ENCODE results near the gene KRT28. TPM values are rescaled to one million over a fixed set of nuclear protein-coding genes. Genes with fewer than 3 reads are reported as not detected.
A peak's percentile ranks its signal among the peaks of the same experiment; 100 is the strongest.
"Not testable (repeated sequence)": the region's sequence is repeated elsewhere in the genome, so short reads cannot be mapped to it uniquely, and the experiment has no call there.

Gene KRT28
- total RNA-seq, 1 donor from 2014 or later: 3.6 TPM

DNA sequence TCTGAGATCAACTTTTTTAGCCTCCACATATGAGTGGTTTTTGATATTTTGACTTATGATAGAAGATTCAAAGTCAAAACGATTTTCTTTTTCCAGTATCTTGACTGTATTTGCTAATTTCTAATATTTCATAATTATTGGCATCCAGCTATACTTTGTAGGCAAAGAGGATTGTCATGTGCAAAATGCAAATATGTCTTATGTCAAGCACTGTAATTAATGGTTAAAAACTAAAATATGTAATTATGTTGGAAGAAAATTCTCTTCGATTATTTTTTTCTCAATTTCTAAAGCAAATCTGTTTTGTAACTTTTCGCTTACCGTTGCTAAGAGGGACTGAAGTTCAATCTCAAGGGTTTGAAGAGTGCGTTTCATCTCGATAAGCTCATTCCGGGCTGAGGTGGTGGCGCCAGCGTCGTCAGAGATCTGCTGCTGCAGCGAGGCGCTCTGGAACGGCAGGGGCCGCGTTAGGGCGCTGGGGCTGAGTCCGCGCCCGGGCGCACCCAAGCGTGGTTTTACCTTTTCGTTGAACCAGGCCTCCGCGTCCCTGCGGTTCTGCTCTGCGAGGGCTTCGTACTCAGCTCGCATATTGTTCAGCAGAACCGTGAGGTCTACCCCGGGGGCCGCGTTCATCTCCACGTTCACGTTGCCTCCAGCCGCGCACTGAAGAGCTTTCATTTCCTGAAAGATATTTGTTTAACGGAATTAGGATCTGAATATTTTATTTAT is 20.4 kb downstream of the KRT28 start:
- DNase-seq (ENCODE audit: low spot score): peak; percentile 13

DNA sequence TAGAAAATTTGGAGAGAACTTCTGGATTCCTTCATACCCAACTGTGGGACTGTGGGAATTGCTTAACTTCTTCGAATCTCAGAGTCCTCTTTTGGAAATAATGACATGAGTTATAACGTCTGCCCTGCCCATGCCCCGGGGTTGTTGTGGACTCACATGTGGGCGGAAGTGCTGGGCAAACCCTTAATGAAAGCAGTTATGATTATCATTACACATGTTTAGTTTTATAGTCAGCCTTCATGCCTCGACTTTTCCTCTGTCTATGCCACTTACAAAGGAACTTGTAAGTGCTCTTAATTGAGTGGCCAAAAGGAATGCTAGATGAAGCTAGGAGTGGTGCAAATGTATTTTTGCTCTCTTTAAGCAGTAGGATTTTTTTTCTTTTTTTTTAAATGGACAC is 21.3 kb downstream of the KRT28 start:
- DNase-seq (ENCODE audit: low spot score): no peak

DNA sequence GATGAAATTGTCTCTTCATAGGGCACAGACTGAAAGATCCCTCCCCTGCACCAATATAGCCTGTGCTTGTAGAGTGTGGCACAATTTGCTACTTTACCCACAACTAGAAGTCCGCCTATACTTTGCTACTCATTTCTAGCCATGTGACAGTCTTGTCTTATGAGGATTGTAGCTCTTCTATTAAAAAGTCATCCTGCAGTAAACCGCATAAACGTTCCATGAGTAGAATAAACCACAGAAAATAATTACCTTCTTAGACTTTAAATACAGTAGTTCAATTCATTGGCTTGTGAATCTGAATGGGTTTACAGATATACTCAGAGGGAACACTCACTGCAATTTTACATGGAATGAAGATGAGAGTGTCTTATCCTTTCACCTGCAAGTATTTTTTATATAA is 21.8 kb downstream of the KRT28 start:
- DNase-seq (ENCODE audit: low spot score): no peak

DNA sequence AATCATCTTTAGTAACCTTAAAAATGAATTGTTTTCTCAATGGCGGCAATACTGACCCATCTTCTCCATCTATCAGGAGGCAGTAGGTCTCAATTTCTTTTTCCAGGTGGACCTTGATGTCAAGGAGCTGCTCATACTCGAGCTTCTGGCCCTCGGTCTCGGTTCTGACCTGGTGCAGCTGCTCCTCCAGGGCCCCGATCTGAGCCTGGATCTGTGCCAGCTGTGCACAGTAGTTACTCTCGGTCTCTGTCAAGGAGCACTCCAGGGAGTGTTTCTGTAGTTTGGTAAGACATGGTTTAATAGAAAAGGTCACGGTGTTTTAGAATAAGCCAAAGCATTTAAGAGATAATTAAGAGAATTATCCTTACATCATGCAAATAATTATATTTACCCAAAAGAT is 22.3 kb downstream of the KRT28 start:
- DNase-seq (ENCODE audit: low spot score): no peak

DNA sequence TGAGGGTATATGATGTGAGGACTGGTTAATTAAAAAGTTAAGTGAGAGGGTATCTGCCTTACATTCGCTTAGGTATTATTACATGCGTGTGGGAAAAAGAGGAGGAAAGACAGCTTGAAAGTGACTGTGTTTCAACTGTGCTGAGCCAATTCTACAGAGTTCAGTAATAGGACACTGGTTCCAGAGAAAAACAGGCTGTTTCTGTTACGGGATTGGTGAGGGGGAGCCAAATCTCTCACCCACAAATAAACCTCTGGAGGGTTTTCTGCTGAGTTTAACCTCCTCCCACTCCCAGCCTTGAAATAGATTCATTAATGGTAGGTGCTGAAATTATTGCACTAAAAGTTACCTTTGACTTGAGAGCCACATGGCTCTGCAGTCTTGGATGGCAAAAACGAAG is 23.8 kb downstream of the KRT28 start:
- DNase-seq (ENCODE audit: low spot score): no peak

DNA sequence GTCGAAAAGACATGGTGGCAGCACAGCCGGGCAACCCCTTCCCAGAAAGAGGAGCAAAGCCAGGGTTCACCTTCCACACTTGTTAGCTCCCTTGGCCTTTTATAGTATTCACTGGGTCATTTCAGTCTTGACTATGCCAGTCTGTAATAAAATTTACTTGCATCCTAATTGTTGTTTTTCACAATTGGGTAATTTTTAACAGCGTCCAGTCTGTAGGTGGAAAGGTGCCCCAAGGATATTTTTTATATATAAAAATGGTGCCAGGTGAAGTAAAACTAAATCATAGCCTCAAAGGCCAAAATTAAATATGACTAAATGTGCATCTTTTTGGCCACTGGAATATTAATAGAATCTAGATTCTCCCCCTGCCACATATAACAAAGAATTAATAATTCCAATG is 27.7 kb downstream of the KRT28 start, which contains the start of gene KRT26:
KRT26 (minus strand) TSS at position 101 of the 400 bp plus-strand sequence; CDS start at position 13, 88 bp downstream.
- no peak for DNase-seq (ENCODE audit: low spot score)

DNA sequence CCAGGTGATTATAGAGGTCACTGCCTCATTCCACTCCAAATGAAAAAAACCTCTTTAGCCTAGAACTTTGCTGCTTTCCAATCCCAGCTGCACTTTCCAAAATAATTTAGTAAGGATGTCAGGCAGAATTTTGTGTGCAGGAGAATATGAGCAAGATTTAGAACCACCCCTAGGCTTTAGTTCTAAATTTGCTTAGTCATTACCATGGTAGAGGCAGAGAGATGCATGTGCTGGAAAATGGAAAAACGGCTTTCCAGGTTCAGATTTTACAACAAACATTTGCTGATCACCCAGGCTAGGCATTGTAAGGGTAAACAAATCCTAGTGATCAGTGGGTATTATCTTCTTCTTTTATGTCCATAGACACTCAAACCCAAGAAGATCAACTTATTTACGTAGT is 34.1 kb downstream of the KRT28 start:
- no peak for DNase-seq (ENCODE audit: low spot score)

DNA sequence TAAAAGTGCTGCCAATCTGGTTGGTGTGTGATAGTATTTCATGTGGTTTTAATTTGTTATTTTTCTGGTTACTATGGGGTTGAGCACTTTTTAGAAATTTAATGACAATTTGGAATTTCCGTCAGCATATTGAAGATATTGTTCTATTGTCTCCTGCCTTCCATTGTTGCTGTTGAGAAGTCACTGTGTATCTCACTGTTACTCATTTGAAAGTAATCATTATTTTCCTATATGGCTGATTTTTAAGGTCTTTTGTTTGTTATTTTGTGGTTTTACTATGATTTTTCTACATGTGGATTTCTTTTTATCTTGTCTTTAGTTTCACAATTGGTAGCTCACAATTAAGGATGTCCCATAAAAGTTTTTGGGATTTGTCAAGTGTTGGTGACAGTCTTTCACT is 36.0 kb downstream of the KRT28 start:
- no peak for DNase-seq (ENCODE audit: low spot score)

DNA sequence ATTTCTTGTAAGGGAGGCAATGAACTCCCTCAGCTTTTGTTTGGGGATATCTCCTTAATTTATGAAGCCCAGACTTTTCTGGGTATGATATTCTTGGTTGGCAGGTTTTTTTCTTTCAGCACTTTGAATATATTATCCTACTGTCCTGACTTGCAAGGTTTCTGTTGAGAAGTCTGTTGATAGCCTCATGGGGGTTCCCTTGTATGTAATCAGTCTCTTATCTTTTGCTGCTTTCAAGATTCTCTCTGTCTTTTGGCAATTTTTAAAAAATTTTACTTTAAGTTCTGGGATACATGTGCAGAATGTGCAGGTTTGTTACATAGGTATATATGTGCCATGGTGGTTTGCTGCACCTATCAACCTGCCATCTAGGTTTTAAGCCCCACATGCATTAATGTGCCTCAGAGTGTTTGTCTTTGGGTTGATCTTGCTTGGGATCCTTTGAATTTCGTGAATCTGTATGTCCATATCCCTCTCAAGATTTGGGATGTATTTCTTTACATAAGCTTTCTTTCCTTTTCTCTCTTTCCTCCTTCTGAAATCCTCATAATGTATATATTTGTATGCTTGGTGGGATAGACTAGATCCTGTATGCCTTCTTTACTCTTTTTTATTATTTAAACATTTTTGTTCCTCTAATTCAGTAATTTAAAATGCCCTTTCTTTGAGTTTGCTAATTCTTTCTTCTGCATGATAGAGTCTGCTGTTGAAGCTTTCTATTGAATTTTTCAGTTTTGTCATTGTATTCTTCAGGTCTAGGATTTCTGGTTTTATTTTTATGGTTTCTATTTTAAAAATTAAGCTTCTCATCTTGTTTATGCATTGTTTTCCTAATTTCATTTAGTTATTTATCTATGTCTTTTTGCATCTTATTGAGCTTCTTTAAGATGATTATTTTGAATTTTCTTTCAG is 39.4 kb downstream of the KRT28 start:
- no peak for DNase-seq (ENCODE audit: low spot score)

DNA sequence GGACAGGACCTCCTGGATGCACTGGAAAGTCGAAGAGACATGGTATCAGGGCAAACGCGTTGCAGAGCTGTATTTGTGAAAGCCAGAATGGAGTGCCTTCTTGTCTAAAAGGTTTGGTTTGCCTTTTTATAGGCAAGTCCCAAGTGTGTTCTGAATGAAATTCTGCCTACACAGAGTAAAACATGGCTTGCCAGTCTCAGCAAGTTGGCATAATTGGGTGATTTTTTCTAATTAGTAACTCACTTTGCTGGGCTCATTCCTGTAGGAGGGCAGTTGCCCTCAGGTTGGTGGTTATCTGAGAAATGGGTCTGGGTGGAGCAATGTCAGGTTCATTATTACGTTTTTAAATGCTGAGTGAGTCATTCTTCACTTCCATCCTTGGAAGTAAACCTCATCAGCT is 44.5 kb downstream of the KRT28 start, which contains the start of gene KRT25:
KRT25 (minus strand) TSS at position 101 of the 400 bp plus-strand sequence; CDS start at position 41, 60 bp downstream.
- no peak for DNase-seq (ENCODE audit: low spot score)

DNA sequence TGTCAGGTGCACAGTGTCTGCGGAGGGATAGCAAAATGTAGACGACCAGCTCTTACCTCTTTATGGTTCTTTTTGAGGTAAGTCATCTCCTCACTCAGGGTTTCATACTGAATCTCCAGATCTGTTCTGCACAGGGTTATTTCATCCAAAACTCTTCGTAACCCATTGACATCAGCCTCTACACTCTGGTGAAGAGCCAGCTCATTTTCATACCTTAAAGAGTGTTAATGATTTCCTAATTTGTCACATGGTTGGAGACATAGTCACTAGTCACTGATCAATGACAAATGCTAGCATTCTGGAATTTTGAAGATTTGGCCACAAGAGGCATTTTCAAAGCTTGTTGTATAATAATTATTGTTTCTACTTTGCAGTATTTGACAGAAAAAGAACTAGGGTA is 46.0 kb downstream of the KRT28 start:
- DNase-seq (ENCODE audit: low spot score): no peak

DNA sequence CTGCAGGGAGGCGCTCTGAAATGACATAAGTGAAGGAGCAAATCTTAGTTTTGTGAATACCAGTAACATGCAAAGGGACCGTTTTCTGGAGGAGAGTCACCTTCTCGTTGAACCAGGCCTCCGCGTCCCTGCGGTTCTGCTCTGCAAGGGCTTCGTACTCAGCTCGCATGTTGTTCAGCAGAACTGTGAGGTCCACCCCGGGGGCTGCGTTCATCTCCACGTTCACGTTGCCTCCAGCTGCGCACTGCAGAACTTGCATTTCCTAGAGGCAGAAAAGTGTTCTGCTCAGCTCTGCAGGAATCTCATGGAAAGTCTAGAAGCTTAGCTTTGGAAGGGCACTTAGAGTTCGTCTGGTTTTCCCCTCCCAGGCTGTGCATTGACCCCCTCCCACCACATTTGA is 48.7 kb downstream of the KRT28 start:
- no peak for DNase-seq (ENCODE audit: low spot score)

DNA sequence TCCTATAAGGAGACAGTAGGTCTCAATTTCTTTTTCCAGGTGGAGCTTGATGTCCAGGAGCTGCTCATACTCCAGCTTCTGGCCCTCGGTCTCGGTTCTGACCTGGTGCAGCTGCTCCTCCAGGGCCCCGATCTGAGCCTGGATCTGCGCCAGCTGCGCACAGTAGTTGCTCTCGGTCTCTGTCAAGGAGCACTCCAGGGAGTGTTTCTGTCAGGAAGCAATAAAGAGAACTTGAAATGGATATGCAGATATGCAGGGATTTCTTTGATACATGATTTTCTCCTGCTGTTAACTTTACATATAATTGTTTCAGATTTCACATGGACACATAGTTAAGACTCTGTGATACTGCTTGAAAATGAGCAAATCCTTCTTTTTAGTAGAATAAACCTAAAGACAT is 49.4 kb downstream of the KRT28 start:
- DNase-seq (ENCODE audit: low spot score): no peak

DNA sequence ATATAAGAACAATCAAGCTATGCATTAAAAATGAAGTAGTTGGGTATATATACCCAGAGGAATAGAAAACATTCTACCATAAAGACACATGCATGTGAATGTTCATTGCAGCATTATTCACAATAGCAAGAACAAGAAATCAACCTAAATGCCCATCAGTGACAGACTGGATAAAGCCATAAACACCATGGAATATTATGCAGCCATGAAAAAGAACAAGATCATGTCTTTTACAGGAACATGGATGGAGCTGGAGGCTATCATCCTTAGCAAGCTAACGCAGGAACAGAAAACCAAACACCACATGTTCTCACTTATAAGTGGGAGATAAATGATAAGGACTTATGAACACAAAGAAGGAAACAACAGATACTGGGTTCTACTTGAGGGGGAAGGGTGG is 51.1 kb downstream of the KRT28 start:
- DNase-seq (ENCODE audit: low spot score): not testable (repeated sequence)

Other genes starting within 250 kb of the KRT28 start
- not detected for gene CCR7, start 234.5 kb downstream of the KRT28 start, total RNA-seq (ENCODE audit: insufficient read depth, low replicate concordance)
- 146 TPM for gene SMARCE1, start 152.1 kb downstream of the KRT28 start, total RNA-seq (ENCODE audit: insufficient read depth, low replicate concordance)
- gene KRT222, start 134.8 kb downstream of the KRT28 start, total RNA-seq (ENCODE audit: insufficient read depth, low replicate concordance): 3.4 TPM
- gene KRT24, start 96.2 kb downstream of the KRT28 start, total RNA-seq (ENCODE audit: insufficient read depth, low replicate concordance): 6.3 TPM
- not detected for gene KRT25, start 44.6 kb downstream of the KRT28 start, total RNA-seq (ENCODE audit: insufficient read depth, low replicate concordance)
- gene KRT26, start 27.8 kb downstream of the KRT28 start, total RNA-seq (ENCODE audit: insufficient read depth, low replicate concordance): 8.2 TPM
- gene KRT27, start 17.4 kb downstream of the KRT28 start, total RNA-seq (ENCODE audit: insufficient read depth, low replicate concordance): not detected
- gene KRT10, start 22.7 kb upstream of the KRT28 start, total RNA-seq (ENCODE audit: insufficient read depth, low replicate concordance): 45.7 TPM
- 4.6 TPM for gene KRT12, start 67.3 kb upstream of the KRT28 start, total RNA-seq (ENCODE audit: insufficient read depth, low replicate concordance)
- 3.4 TPM for gene KRT20, start 85.3 kb upstream of the KRT28 start, total RNA-seq (ENCODE audit: insufficient read depth, low replicate concordance)
- 24.3 TPM for gene KRT23, start 137.7 kb upstream of the KRT28 start, total RNA-seq (ENCODE audit: insufficient read depth, low replicate concordance)
- gene KRT39, start 167.0 kb upstream of the KRT28 start, total RNA-seq (ENCODE audit: insufficient read depth, low replicate concordance): 2.4 TPM
- gene KRT40, start 184.4 kb upstream of the KRT28 start, total RNA-seq (ENCODE audit: insufficient read depth, low replicate concordance): not detected
- gene KRTAP3-3, start 194.2 kb upstream of the KRT28 start, total RNA-seq (ENCODE audit: insufficient read depth, low replicate concordance): not detected
- gene KRTAP3-2, start 199.9 kb upstream of the KRT28 start, total RNA-seq (ENCODE audit: insufficient read depth, low replicate concordance): 31.1 TPM
- gene KRTAP3-1, start 209.2 kb upstream of the KRT28 start, total RNA-seq (ENCODE audit: insufficient read depth, low replicate concordance): not detected
- not detected for gene KRTAP1-5, start 227.2 kb upstream of the KRT28 start, total RNA-seq (ENCODE audit: insufficient read depth, low replicate concordance)
- not detected for gene KRTAP1-4, start 230.2 kb upstream of the KRT28 start, total RNA-seq (ENCODE audit: insufficient read depth, low replicate concordance)
- not detected for gene KRTAP1-3, start 234.9 kb upstream of the KRT28 start, total RNA-seq (ENCODE audit: insufficient read depth, low replicate concordance)
- not detected for gene KRTAP1-1, start 241.5 kb upstream of the KRT28 start, total RNA-seq (ENCODE audit: insufficient read depth, low replicate concordance)
- gene KRTAP2-1, start 247.4 kb upstream of the KRT28 start, total RNA-seq (ENCODE audit: insufficient read depth, low replicate concordance): not detected